Glutamatergic neuron (in vitro differentiated cells): ENCODE data around the gene OBP2A. TPM values are rescaled to one million over a fixed set of nuclear protein-coding genes. Genes with fewer than 3 reads are reported as not detected.

Experiments
- DNase-seq: peaks from one replicate; pipeline ENCODE4 v3.0.0; 2022
- H3K27ac Mint-ChIP-seq: one replicate; pipeline ENCODE4 v1.8.0; 2020; ENCODE audit warnings: mild to moderate bottlenecking, mixed read lengths, inconsistent platforms; ENCODE audit not compliant: unreplicated experiment
- H3K27me3 Mint-ChIP-seq: one replicate; pipeline ENCODE4 v1.8.0; 2020; ENCODE audit warnings: mild to moderate bottlenecking, moderate library complexity, mixed read lengths, inconsistent platforms; ENCODE audit not compliant: unreplicated experiment
- H3K36me3 Mint-ChIP-seq: one replicate; pipeline ENCODE4 v1.8.0; 2020; ENCODE audit warnings: mild to moderate bottlenecking, mixed read lengths, inconsistent platforms; ENCODE audit not compliant: unreplicated experiment
- H3K4me1 Mint-ChIP-seq: one replicate; pipeline ENCODE4 v1.8.0; 2020; ENCODE audit warnings: mild to moderate bottlenecking, low read depth, mixed read lengths, inconsistent platforms; ENCODE audit not compliant: unreplicated experiment
- H3K4me3 Mint-ChIP-seq: one replicate; pipeline ENCODE4 v1.8.0; 2020; ENCODE audit warnings: mild to moderate bottlenecking, mixed read lengths, inconsistent platforms; ENCODE audit not compliant: unreplicated experiment
- H3K9me3 Mint-ChIP-seq: one replicate; pipeline ENCODE4 v1.8.0; 2020; ENCODE audit warnings: mild to moderate bottlenecking, moderate library complexity, mixed read lengths, inconsistent platforms; ENCODE audit not compliant: unreplicated experiment
- CTCF ChIP-seq: fragments of 200-600 bp; sonication (generic); IDR thresholded peaks from one replicate; pipeline ENCODE4 v1.5.0; 2021; ENCODE audit not compliant: partially characterized antibody, unreplicated experiment
- total RNA-seq: library from RNA; stranded (reverse); fragmentation: NEBNext Ultra II Directional; extraction: Animal tissue kit (Norgen Biotek cat#: 25700); gene quantifications from one replicate; pipeline ENCODE4 v1.2.1, GENCODE V29; 2021; ENCODE audit not compliant: unreplicated experiment

OBP2A gene
- total RNA-seq, 1 donor from 2014 or later: not detected

- Mint-ChIP-seq H3K9me3 (no peaks in the 10 kb centered on the region), H3K4me1 (no peaks in the 10 kb centered on the region), H3K27me3 (peaks cover 3% of the 10 kb centered on the region), H3K36me3 (no peaks in the 10 kb centered on the region), H3K27ac (no peak overlapping the region), H3K4me3 (no peak overlapping the region)
- DNase-seq: no peak
- no peak for TF ChIP-seq CTCF
Measured at GRCh38 chr9:135587658-135588057, 41.7 kb downstream of the OBP2A start.

GRCh38 chr9:135588371-135588770 is 42.4 kb downstream of the OBP2A start:
- no peak for TF ChIP-seq CTCF
- no peaks in the 10 kb centered on the region for H3K9me3 Mint-ChIP-seq
- H3K27me3 Mint-ChIP-seq: peaks cover 3% of the 10 kb centered on the region
- no peaks in the 10 kb centered on the region for H3K4me1 Mint-ChIP-seq
- DNase-seq: no peak
- no peak overlapping the region for H3K27ac Mint-ChIP-seq
- no peak overlapping the region for H3K4me3 Mint-ChIP-seq
- H3K36me3 Mint-ChIP-seq: no peaks in the 10 kb centered on the region

GRCh38 chr9:135588886-135589595 is 43.1 kb downstream of the OBP2A start:
- no peak for DNase-seq
- Mint-ChIP-seq H3K9me3 (no peaks in the 10 kb centered on the region), H3K27ac (no peak overlapping the region), H3K4me1 (no peaks in the 10 kb centered on the region), H3K27me3 (peaks cover 3% of the 10 kb centered on the region), H3K36me3 (peaks cover 4% of the 10 kb centered on the region), H3K4me3 (no peak overlapping the region)
- TF ChIP-seq CTCF: no peak

GRCh38 chr9:135589596-135590485 is 43.9 kb downstream of the OBP2A start:
- no peaks in the 10 kb centered on the region for H3K4me1 Mint-ChIP-seq
- no peak overlapping the region for H3K27ac Mint-ChIP-seq
- peaks cover 3% of the 10 kb centered on the region for H3K27me3 Mint-ChIP-seq
- H3K9me3 Mint-ChIP-seq: no peaks in the 10 kb centered on the region
- H3K4me3 Mint-ChIP-seq: no peak overlapping the region
- DNase-seq: no peak
- H3K36me3 Mint-ChIP-seq: peaks cover 4% of the 10 kb centered on the region
- no peak for TF ChIP-seq CTCF
